Keratinocyte (primary cell): ENCODE results near the gene CCDC149.

Experiments used
- CTCF ChIP-seq, 3 experiments: IDR thresholded peaks in 1 of 3; conservative IDR thresholded peaks in 1 of 3; optimal IDR thresholded peaks in 1 of 3; 2 replicates in 2 of 3; 3 replicates in 1 of 3; pipeline versions ENCODE3 to v1.5.1; 2011; ENCODE audit warnings: low read length in 3 of 3, mild to moderate bottlenecking in 3 of 3, moderate library complexity in 2 of 3, control low read depth in 1 of 3, inconsistent platforms in 1 of 3; ENCODE audit not compliant: insufficient read depth in 2 of 3; ENCODE audit errors: extremely low read depth in 1 of 3
- EZH2 ChIP-seq: IDR thresholded peaks from one replicate; pipeline ENCODE4 v1.6.1; 2012; ENCODE audit warnings: inconsistent platforms, mild to moderate bottlenecking, low read length, moderate library complexity

- TF ChIP-seq CTCF (optimal IDR thresholded peaks at IDR 0.05 in 1 of 3, IDR thresholded peaks at IDR 0.05 in 1 of 3, conservative IDR thresholded peaks at IDR 0.05 in 1 of 3; ENCODE audit: extremely low read depth in 1 of 3, insufficient read depth in 2 of 3, low read length in 3 of 3) (no peak), EZH2 (no peak)
Observed at GRCh38 chr4:24781999-24782745, 130.7 kb downstream of the CCDC149 start.
